Adrenal gland (tissue), 5 donors: Measurements from ENCODE around the gene CNFN.

Experiments used
- POLR2A ChIP-seq, 2 donors: fragments of 450-650 bp; IDR thresholded peaks; one replicate each; pipeline ENCODE4 v1.6.1; 2017; ENCODE audit warnings: antibody characterized with exemption in 2 of 2, mild to moderate bottlenecking in 2 of 2, moderate library complexity in 1 of 2
- TF ChIP-seq, protein P1 (sequence below), 6 experiments: fragments of 450-650 bp in 4 of 6; fragments of 200-600 bp in 2 of 6; sonication (generic) in 1 of 6; IDR thresholded peaks; 1 replicate in 5 of 6; 2 replicates in 1 of 6; pipeline versions ENCODE4 v1.5.1 to v1.8.0; 2016 to 2021; ENCODE audit warnings: antibody characterized with exemption in 6 of 6, mild to moderate bottlenecking in 2 of 6, moderate library complexity in 1 of 6
- donor health status: DM: no; HTN: no; CAD: no.

DNA sequence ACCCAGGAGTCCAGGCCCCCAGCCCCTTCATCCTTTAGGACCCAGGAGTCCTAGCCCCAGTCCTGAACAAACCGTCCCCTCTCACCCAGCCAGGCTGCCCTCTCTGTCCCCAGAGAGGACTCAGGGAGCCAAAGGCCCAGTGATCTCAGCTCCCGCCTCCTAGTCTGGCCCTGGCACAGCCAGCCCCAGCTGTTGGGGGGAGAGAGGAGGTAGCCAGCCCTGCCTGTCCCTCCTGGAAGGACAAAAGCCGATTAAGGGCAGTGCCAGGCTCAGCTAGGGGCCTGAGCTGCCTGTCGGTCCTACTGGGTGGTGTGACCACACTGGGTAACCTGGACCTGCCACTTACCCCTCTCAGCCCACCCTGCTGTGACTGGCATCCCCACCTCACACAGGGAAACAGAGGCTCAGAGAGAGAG is 22.6 kb upstream of the CNFN start:
- TF ChIP-seq, protein P1, sequence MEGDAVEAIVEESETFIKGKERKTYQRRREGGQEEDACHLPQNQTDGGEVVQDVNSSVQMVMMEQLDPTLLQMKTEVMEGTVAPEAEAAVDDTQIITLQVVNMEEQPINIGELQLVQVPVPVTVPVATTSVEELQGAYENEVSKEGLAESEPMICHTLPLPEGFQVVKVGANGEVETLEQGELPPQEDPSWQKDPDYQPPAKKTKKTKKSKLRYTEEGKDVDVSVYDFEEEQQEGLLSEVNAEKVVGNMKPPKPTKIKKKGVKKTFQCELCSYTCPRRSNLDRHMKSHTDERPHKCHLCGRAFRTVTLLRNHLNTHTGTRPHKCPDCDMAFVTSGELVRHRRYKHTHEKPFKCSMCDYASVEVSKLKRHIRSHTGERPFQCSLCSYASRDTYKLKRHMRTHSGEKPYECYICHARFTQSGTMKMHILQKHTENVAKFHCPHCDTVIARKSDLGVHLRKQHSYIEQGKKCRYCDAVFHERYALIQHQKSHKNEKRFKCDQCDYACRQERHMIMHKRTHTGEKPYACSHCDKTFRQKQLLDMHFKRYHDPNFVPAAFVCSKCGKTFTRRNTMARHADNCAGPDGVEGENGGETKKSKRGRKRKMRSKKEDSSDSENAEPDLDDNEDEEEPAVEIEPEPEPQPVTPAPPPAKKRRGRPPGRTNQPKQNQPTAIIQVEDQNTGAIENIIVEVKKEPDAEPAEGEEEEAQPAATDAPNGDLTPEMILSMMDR (IDR thresholded peaks at IDR 0.05): no peak
- TF ChIP-seq POLR2A (IDR thresholded peaks at IDR 0.05): no peak
